OCI-LY3 (cell line): ENCODE data around the gene EMILIN2.

Source experiments
- CTCF ChIP-seq: fragments of 200-600, 300-600 bp; sonication (generic); IDR thresholded peaks from 2 replicates; pipeline ENCODE4 v1.5.1; 2014; ENCODE audit warnings: antibody characterized with exemption, low read length, low read depth
- EZH2phosphoT487 ChIP-seq: fragments of 200-600 bp; shearing (Covaris generic); IDR thresholded peaks from 2 replicates; pipeline ENCODE4 v1.6.1; 2018; ENCODE audit warnings: antibody characterized with exemption, mixed run types, low read depth

- no peak for TF ChIP-seq CTCF
- no peak for TF ChIP-seq EZH2phosphoT487
Observed at GRCh38 chr18:2843146-2843545, 3.7 kb upstream of the EMILIN2 start.
